Uterus (tissue), 2 donors: ENCODE results near the gene VAMP5.

Source experiments
- POLR2A ChIP-seq, 2 donors: fragments of 450-650 bp; IDR thresholded peaks; one replicate each; pipeline ENCODE4 v1.6.1; 2016; ENCODE audit warnings: antibody characterized with exemption in 2 of 2, mild to moderate bottlenecking in 1 of 2, moderate library complexity in 1 of 2
- TF ChIP-seq, protein P1 (sequence below), 4 experiments: fragments of 200-600 bp in 2 of 4; fragments of 450-650 bp in 2 of 4; sonication (generic) in 2 of 4; IDR thresholded peaks; one replicate each; pipeline ENCODE4 v1.5.1; 2016 to 2019; ENCODE audit warnings: antibody characterized with exemption in 4 of 4, mild to moderate bottlenecking in 2 of 4, moderate library complexity in 1 of 4

DNA sequence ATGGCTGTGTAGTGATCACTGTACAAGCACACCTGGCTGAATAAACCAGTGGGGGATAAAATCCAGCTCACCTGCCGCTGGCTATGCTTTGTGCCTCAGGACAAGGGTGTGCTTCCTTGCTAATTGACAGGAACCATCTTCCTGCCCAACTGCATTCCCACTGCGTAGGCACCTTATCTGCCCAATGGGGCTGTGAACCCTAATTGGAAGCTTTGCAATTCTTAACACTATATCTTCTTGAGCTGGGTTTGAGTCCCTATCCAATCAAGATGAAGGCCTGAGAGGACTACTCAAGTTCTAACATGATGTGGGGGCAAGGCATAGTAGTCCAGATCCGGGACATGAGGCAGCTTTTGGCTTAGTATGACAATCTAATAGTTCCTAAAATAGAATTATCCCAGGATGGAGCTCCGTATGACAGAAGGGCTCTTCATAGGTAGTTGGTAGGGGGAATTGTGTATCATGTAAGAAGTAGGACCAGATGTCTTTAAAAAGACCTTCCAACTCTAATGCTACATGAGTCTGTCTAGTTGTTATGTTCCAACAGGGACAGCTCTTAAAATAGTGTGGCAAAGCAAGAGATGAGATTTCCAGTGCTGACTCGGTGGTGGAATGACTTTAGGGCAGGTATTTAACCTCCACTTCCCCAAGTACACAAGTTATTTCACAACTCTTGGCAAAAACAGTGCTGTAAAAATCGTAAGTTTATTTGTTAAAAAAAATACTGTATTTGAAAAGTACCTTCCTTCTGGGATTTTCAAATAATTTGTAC is 20.5 kb downstream of the VAMP5 start:
- TF ChIP-seq, protein P1, sequence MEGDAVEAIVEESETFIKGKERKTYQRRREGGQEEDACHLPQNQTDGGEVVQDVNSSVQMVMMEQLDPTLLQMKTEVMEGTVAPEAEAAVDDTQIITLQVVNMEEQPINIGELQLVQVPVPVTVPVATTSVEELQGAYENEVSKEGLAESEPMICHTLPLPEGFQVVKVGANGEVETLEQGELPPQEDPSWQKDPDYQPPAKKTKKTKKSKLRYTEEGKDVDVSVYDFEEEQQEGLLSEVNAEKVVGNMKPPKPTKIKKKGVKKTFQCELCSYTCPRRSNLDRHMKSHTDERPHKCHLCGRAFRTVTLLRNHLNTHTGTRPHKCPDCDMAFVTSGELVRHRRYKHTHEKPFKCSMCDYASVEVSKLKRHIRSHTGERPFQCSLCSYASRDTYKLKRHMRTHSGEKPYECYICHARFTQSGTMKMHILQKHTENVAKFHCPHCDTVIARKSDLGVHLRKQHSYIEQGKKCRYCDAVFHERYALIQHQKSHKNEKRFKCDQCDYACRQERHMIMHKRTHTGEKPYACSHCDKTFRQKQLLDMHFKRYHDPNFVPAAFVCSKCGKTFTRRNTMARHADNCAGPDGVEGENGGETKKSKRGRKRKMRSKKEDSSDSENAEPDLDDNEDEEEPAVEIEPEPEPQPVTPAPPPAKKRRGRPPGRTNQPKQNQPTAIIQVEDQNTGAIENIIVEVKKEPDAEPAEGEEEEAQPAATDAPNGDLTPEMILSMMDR (IDR thresholded peaks at IDR 0.05) = no peak
- TF ChIP-seq POLR2A (IDR thresholded peaks at IDR 0.05) = no peak
